Right renal cortex interstitium (tissue), 3 donors: Measurements from ENCODE around the gene SDC3. TPM values are rescaled to one million over a fixed set of nuclear protein-coding genes. Genes with fewer than 3 reads are reported as not detected.

Experiments
- DNase-seq, 3 donors: peaks; one replicate each; pipeline ENCODE4 v3.0.0-alpha.2; 2013; ENCODE audit warnings: low read depth in 3 of 3, low spot score in 2 of 3
- polyA plus RNA-seq, 3 donors: library from polyadenylated mRNA; unstranded; fragments of 120-200 nt; gene quantifications; one replicate each; pipeline ENCODE4 v1.2.1, GENCODE V29; 2013; ENCODE audit not compliant: insufficient read length in 3 of 3

SDC3 gene
- polyA plus RNA-seq, 3 donors = 22.6 to 25.3 (median 25.2) TPM

GRCh38 chr1:30823969-30824735, 84.4 kb downstream of the SDC3 start:
- DNase-seq = peak; percentile 86 to 90 (median 88)

- no peak for DNase-seq
Measured at GRCh38 chr1:30823627-30823968, 85.0 kb downstream of the SDC3 start.

- DNase-seq = no peak
Measured at GRCh38 chr1:30822966-30823581, 85.5 kb downstream of the SDC3 start.

- DNase-seq = no peak
Measured at GRCh38 chr1:30822006-30822405, 86.6 kb downstream of the SDC3 start.

GRCh38 chr1:30820299-30820698, 88.3 kb downstream of the SDC3 start:
- no peak for DNase-seq

Other genes with a start within 250 kb of the SDC3 start
- gene MATN1, start 185.2 kb downstream of the SDC3 start, polyA plus RNA-seq = under 1 TPM; 0.11 to 0.21 (median 0.17) TPM
- gene LAPTM5, start 151.0 kb downstream of the SDC3 start, polyA plus RNA-seq = 10 to 100 TPM; 12.8 to 18.4 (median 16.5) TPM
- 100 to 1,000 TPM; 132 to 140 (median 137) TPM for gene PUM1, start 157.0 kb upstream of the SDC3 start, polyA plus RNA-seq